OCI-LY7 (cell line): ENCODE measurements around the gene CDK19.

Experiments
- EZH2phosphoT487 ChIP-seq: fragments of 200-600 bp; sonication (generic); IDR thresholded peaks from 2 replicates; pipeline ENCODE4 v1.6.1; 2018; ENCODE audit warnings: low read depth, borderline replicate concordance, mild to moderate bottlenecking, mixed run types, antibody characterized with exemption, low read length, moderate library complexity, mixed read lengths
- TF ChIP-seq, protein P1 (sequence below): fragments of 200-600 bp; sonication (generic); conservative IDR thresholded peaks from 2 replicates; pipeline ENCODE4 v1.5.1; 2014; ENCODE audit warnings: mild to moderate bottlenecking, antibody characterized with exemption, low read length, moderate library complexity, mixed read lengths

DNA sequence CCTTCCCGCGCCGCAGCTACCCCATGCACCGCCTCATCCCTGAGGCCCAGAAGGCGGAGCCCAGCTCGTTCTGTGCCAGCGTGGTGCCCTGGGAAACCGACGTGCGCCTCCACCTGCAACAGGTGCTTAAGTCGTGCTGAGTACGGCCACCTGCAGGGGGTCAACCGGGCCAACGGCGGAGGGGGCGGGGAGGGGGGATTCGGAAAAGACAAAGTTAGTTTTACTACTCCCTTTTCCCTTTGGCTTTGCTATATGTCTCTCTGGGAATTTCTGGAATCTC is 168.9 kb downstream of the CDK19 start:
- TF ChIP-seq, protein P1, sequence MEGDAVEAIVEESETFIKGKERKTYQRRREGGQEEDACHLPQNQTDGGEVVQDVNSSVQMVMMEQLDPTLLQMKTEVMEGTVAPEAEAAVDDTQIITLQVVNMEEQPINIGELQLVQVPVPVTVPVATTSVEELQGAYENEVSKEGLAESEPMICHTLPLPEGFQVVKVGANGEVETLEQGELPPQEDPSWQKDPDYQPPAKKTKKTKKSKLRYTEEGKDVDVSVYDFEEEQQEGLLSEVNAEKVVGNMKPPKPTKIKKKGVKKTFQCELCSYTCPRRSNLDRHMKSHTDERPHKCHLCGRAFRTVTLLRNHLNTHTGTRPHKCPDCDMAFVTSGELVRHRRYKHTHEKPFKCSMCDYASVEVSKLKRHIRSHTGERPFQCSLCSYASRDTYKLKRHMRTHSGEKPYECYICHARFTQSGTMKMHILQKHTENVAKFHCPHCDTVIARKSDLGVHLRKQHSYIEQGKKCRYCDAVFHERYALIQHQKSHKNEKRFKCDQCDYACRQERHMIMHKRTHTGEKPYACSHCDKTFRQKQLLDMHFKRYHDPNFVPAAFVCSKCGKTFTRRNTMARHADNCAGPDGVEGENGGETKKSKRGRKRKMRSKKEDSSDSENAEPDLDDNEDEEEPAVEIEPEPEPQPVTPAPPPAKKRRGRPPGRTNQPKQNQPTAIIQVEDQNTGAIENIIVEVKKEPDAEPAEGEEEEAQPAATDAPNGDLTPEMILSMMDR = no peak
- TF ChIP-seq EZH2phosphoT487 = no peak
